ENCODE results near the gene TCF12.

TCF12 gene

DNA sequence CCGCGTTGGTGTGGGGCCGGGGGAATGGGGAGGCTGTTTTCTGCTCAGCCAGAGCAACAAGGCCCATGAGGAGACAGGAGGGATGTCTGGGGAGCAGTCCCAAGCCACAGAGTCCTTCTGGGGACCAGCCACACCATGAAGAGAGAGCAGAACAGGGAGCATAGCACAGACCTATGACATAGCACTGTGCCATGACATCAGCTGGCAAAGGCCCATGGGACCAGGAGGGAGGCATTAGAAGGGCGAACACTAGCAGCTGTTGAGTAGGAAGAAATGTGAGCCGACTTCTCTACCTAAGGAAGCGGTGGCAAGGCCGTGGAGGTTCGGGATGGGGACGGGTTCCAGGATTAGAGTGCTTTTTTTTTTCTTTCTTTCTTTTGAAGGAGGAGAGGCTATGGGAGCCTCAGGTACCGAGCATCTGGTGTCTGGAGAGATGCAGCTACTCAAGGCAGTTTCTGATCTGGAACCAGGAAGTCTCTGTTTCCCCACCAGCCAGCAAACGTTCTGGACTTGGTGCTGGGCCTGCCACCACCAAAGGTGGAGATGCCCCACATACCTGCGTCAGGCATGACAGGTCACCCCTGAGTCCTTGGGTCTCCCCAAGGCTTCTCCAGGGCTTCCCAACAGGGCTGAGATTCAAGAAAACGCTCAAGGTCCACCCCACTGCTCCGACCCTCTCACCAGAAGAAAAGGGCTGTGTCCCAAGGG, 380.6 kb downstream of the TCF12 start:
- TF ChIP-seq, protein P1, sequence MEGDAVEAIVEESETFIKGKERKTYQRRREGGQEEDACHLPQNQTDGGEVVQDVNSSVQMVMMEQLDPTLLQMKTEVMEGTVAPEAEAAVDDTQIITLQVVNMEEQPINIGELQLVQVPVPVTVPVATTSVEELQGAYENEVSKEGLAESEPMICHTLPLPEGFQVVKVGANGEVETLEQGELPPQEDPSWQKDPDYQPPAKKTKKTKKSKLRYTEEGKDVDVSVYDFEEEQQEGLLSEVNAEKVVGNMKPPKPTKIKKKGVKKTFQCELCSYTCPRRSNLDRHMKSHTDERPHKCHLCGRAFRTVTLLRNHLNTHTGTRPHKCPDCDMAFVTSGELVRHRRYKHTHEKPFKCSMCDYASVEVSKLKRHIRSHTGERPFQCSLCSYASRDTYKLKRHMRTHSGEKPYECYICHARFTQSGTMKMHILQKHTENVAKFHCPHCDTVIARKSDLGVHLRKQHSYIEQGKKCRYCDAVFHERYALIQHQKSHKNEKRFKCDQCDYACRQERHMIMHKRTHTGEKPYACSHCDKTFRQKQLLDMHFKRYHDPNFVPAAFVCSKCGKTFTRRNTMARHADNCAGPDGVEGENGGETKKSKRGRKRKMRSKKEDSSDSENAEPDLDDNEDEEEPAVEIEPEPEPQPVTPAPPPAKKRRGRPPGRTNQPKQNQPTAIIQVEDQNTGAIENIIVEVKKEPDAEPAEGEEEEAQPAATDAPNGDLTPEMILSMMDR (IDR thresholded peaks at IDR 0.05; ENCODE audit: low read depth, low read length, missing control alignments): no peak
- no peak for DNase-seq (ENCODE audit: extremely low read depth, low read depth)
- no peak overlapping the region for H3K4me3 ChIP-seq (replicated peaks; ENCODE audit: low read depth, low read length)

GRCh38 chr15:57301307-57301706, 382.9 kb downstream of the TCF12 start:
- DNase-seq (ENCODE audit: extremely low read depth, low read depth): no peak
- H3K4me3 ChIP-seq (replicated peaks; ENCODE audit: low read depth, low read length): no peak overlapping the region
- TF ChIP-seq, protein P1 (IDR thresholded peaks at IDR 0.05; ENCODE audit: low read depth, low read length, missing control alignments): no peak

- DNase-seq (ENCODE audit: extremely low read depth, low read depth): no peak
- H3K4me3 ChIP-seq (replicated peaks; ENCODE audit: low read depth, low read length): no peak overlapping the region
- TF ChIP-seq, protein P1 (IDR thresholded peaks at IDR 0.05; ENCODE audit: low read depth, low read length, missing control alignments): no peak
Measured at GRCh38 chr15:57302640-57303257, 384.3 kb downstream of the TCF12 start.

DNA sequence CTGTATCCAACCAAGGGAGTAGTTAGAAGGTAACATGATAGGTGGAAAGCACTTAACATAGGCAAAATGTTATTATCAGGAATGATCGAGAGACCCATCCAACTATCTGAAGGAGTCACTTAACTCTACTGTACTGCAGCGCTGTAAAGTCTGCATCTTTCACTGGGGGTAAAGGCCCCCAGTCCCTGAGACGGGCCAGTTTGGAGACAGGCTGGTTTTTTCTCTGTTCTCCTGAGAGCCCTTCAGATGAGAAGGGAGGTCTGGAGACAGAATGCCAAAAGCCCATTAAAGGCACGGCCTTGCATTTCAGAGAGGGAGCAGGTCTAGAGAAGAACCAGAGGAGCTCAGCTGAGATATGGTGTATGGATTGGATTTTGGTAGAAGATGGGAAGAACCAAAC, 386.6 kb downstream of the TCF12 start:
- no peak for DNase-seq (ENCODE audit: extremely low read depth, low read depth)
- H3K4me3 ChIP-seq (replicated peaks; ENCODE audit: low read depth, low read length): no peak overlapping the region
- TF ChIP-seq, protein P1 (IDR thresholded peaks at IDR 0.05; ENCODE audit: low read depth, low read length, missing control alignments): no peak

DNA sequence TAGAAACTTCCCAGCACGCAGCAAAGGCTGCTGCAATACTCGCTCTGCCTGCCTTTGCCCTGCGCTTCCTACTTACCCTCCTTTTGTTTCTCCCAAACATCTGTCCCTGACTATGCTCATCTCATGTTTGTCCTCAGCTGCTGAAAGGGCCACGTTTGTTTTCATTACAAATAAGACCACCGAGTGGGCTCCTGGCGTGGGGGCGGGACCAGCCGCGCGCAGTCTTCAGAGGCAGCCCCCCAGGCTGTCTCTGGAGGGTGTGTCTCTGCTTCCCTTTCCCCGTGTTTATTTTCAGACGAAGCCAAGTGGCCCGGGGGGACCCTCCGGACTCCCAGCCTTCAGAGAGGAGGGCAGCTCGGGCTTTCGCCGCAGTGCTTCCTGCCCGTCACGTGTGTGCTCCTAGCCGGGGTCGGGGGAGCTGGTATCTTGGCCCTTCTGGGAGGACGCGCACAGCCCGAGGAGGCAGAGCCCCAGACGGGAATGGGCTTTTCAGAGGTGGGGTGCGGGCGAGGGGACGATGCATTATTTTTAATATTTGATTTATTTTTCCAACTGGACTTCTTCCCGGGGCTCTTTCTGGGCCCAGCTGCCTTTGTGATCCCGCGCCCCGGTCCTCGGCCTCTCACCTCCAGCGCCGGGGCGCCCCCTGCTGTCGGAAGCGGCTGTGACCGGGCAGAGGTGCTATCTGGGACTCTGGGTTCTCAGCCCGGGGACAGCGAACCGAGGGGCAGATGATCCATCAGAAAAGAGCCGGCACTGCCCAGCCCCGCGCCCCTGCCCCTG, 387.9 kb downstream of the TCF12 start:
- peak overlapping the region; percentile 39 for H3K4me3 ChIP-seq (replicated peaks; ENCODE audit: low read depth, low read length)
- TF ChIP-seq, protein P1 (IDR thresholded peaks at IDR 0.05; ENCODE audit: low read depth, low read length, missing control alignments): peak; percentile 91
- no peak for DNase-seq (ENCODE audit: extremely low read depth, low read depth)

GRCh38 chr15:57306944-57307411, 388.5 kb downstream of the TCF12 start:
- H3K4me3 ChIP-seq (replicated peaks; ENCODE audit: low read depth, low read length): peak overlapping the region; percentile 39
- no peak for DNase-seq (ENCODE audit: extremely low read depth, low read depth)
- TF ChIP-seq, protein P1 (IDR thresholded peaks at IDR 0.05; ENCODE audit: low read depth, low read length, missing control alignments): no peak

Measured in HFF-Myc (cell line).